Hippocampal formation (tissue), 2 donors: Measurements from ENCODE around the gene ASAP2.

Experiments used
- DNase-seq, 2 donors: peaks; one replicate each; lab custom pipeline; 2025; lab: John Stamatoyannopoulos, UW

Gene ASAP2

DNA sequence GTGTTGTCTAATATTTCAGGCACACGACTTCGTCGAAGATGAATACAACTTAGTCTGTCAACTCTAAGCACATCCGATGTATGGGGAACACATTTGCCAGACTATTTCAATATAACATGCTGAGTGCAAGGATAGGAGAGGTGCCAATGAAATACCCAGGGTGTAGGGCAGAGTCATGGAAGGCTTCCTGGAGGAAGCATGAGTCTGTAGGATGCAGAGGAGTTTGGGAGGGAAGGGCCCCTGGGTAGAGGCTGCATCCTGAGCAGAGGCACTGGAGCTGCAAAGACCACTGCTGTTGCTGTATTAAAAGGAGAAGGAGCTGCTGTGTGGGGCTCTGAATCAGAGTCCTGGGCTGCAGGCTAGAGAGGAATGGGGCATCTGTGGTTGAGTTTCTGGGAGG, 89.9 kb downstream of the ASAP2 start:
- DNase-seq = no peak

DNA sequence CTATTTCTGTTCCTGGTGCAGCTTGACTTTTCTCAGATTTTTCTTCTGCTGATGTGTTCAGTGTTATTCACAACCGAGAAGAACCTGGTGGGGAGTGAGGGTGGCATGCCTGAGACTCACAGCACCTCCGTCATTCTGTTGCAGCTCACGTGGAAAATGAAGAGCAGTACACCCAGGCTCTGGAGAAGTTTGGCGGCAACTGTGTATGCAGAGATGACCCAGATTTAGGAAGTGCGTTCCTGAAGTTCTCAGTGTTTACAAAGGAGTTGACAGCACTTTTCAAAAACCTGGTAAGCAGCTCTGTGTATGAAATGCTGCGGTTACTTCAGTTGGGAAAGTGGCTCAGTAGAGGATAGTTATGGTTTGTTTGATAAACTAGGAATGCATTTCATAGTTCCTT, 90.5 kb downstream of the ASAP2 start:
- DNase-seq = peak in 1 of 2 donors; percentile 10

DNA sequence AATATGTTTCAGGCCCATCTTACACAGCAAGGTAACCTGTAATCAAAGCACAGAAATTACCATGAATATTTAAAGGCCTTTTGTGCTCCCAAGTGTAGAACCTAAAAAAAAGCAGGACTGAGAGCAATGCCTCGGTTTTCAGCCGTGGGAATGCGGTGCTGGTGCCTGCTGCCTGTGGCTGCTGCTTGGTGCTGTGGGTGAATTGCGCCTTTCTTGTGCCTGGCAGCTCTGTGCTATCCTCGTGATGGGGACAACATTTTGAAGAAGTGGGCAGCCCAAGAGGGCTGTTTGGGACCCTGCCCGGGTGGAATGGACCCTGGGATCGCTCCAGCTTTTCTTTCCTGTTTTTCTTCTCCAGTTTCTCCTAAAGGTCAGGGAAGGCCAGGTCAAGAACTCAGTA, 91.2 kb downstream of the ASAP2 start:
- peak in 1 of 2 donors; percentile 10 for DNase-seq

DNA sequence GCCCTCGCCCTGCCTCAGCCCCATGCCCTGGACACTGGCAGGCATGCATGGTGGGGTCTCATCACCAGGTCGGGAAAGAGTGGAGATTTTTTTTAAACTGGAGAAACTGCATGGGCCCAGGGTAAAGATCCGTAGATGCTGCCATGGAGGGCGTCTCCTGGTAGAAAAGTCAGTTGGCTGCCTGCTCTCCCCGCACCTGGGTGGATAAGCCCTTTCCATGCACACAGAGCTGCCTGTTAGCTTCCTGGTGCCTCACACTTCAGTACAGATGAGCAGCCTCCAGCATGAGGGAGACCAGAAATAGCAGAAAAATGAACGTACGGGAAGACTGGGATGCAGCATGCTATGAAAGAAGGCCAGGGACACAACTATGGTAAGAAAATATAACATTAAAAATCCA, 92.0 kb downstream of the ASAP2 start:
- DNase-seq = no peak

DNA sequence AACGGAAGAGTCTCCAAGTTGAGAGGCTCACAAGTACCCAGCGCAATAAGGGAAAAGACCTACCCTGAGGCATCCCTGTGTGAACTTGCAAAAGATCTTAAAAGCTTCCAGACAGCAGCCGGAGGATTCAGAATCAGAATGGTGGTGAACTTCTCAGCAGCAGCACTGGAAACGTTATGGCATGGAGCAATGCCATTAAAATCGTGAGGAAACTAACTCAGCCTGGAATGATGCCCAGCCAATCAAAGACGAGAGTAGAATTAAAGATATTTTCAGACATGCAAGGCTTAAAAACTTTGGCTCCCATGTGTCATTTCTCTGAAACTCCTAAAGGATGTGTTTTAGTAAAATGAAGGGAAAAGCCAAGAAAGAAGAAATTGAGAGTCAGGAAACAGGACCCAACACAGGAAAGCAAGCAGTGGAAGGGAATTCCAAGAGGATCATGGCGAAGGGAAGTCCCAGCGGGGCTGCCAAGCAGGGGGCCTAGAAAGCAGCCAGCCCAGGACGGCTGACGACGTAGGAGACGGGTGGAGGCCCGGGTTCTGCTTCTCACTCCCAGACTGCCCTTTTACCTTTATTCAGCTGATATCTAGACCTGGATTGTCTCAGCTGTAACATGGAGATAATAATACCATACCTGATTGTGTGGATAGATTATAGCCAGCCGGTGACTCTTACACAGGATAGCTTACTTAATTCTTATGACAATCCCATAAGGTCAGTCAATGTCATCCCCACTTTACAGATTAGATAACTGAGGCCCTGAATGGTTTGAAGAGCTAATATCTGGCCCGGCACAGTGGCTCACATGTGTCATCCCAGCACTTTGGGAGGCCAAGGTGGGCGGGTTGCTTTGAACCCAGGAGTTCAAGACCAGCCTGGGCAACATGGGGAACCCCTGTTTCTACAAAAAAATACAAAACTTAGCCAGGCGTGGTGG, 92.8 kb downstream of the ASAP2 start:
- DNase-seq = no peak

DNA sequence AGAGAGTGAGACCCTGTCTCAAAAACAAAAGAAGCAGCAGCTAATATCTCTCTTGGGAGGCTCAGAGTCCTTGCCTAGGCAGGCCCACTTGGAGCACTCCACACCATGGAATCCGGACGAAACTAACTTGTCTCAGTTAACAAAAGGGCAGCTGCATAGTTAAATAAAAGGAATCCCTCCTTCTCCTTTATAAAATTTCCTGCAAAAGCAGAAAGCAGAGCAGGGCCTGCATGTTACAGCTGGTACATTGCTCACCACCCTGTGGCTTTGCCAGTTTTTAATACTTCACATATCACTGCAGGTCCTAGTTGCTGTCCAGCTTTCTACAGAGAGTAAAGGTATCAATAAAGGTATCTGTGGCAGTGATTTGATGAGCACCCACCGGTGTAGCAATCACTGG, 93.6 kb downstream of the ASAP2 start:
- no peak for DNase-seq

DNA sequence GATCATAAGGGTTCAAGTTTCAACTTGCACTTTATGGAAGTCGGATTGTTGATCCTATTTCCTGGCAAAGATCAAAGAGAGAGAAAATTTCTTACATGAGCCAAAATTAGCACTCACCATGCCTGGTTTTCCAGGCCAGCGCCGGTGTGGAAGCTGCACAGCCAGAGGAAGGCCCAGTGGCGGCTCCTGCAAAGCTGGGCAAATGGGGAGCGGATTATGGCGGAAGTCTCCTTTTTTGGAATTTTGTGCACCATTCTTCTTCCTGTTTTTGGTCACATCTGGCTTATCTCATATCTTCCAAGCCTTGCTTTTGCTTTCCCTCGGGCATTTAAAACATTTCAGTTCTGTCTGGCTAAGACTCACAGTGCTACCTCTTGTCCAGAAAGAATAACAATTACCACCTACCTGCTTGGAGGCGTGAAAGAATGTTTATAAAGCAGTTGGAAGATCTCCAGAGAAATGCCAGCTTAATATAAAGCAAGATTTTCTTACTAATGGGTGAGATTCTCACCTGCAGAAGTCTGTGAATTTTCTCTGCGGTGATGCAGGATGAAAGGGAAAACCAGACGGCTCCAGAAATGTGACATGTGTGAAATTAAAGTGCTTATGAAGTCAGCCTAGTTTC, 94.3 kb downstream of the ASAP2 start:
- DNase-seq = no peak

DNA sequence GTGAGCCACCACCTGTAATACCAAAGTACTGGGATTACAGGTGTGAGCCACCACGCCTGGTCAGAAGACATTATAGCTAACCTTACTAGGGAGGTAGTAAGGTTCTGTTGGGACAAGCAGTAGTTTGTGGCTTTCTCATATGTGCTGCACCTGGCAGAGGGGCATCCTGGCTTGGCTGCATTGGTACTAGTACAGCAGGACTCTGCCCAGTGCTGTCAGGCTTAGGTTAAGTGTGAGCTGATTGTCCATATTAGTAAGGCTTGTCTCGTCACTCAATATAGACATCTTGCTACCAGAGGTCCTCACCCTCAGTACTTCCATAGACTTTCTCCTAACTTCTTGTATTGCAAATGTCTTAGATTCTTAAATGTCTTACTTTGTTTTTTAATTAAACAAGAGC, 96.1 kb downstream of the ASAP2 start:
- no peak for DNase-seq

DNA sequence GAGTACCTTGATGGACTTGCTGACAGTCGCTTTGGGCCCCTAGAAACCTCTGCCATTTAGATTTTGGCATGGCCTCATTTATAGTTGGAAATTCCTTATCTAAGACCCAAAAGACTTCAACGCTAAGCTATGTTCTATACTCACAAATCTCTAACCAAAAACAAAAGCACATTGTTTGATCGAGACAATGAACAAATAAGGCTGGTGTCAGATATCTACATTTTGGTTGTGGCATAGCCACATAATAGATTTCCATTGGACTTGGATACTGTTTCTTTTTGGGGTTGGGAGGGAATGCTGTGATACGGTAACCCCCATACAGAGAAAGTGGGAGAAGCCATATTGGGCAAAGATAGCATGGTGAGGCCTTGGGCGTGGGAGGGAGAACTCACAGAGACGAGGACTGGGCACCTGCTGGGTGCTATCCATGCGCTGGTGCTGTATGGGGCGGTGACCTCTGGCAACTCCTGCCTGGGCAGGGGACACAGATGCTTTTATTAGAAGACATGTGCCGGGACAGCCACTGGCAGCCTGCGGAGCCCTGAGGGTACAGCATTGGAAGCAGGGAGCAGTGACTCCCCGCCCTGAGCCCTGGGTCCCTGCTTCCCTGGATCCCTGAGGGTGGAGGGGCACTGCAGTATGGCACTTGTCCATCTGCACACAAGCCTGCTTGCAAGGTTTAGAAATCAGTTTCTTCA, 97.1 kb downstream of the ASAP2 start:
- DNase-seq = no peak

DNA sequence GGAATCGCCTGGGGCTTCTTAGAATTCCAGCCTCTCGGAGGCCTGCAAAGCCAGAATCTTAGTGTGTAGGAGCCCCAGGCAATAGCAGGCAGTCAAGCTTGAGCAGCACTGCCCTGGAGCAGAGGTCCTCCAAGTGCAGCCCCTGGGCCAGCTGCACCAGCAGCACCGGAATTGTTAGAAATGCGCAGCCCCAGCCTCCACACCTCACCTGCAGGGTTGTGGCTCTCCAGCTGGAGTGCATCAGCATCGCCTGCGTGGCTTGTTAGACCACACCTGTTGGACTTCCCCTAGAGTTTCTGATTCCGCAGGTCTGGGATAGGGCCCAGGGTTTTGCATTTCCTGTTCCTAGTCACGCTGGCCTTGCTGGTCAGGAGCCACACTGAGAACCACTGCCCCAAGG, 100.3 kb downstream of the ASAP2 start:
- DNase-seq = no peak

DNA sequence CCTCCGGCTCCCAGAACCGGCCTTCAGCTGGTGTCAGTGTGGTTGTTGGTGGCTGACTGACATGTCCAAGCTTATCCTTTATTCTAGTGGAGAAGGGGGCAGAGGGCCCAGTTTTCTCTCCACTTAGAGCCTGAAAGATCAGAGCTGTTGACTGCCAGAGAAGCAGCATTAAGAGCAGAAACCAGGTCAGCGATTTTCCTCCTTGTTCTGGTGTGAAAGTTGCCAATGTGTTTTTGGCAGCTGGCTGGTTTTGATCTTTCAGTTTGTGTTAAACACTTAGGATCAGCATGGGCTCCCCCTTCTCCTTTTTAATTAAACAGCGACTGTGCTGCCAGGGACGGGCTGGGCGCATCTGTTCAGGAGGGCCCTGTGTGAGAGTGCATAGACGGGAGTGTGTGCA, 100.9 kb downstream of the ASAP2 start:
- peak in 1 of 2 donors; percentile 33 for DNase-seq

DNA sequence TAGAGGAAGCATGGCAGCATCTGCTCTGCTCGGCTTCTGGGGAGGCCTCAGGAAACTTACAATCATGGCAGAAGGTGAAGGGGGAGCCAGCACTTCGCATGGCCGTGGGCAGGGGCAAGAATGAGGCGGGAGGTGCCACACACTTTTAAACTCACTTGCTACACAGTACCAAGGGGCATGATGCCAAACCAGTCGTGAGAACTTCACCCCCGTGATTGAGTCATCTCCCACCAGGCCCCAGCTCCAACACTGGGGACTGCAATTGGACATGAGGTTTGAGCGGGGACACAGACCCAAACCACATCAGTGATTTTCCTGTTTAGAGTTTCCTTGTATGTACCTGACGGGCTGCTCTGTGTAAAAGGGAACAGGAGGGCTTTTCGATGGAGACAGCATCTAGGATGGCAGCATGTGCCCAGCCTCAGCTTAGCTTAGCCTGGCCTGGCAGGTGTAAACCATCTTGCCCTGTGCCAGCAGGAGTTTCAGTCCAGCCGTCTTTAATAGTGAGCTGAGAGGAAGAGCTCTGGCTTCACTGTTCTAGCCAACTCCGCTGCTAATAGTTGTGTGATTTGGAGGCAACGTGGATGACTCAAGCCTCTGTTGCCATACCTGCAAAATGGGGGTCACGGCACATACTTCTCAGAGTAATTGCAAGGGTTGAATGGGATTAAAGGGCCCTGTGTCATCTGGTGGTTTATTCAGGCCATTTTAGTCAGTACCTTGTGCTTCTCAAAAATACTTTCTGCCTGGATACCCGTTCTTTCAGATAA, 101.8 kb downstream of the ASAP2 start:
- DNase-seq = no peak

DNA sequence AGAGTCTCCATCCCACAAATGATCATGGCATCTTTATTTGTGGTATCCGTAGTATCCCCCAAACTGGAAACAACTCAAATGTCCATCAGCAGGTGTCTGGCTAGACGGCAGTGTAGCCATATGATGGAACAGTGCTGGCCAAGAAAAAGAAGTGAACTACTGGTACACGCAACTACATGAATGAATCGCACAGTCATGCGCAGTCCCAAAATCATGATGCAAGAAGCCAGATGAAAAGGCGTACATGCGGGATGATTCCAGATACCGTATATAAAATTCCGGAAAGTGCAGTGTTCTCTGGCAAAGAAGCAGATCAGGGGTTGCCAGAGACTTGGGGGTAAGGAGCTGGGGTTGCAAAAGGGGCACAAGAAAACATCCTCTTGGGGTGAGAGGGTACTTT, 102.5 kb downstream of the ASAP2 start:
- DNase-seq = no peak

DNA sequence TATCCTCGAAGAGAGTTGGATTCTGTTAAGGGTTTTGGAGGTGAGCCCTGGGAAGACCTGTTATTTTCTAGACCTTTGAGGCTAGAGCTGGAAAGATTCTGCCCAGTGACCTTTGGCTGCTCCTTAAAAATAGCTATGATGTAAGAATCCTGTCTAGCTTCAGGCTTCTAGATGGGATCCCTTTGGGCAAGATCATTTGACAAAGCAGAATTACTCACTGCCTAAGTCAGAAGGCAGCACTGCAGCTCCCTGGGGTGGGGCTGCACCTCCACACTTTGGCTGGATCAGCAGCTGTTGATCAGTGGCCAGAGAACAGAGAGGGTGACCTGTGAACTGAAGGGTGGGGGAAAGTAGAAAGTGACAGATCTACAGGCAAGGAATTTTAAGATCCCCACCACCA, 103.8 kb downstream of the ASAP2 start:
- DNase-seq = no peak

DNA sequence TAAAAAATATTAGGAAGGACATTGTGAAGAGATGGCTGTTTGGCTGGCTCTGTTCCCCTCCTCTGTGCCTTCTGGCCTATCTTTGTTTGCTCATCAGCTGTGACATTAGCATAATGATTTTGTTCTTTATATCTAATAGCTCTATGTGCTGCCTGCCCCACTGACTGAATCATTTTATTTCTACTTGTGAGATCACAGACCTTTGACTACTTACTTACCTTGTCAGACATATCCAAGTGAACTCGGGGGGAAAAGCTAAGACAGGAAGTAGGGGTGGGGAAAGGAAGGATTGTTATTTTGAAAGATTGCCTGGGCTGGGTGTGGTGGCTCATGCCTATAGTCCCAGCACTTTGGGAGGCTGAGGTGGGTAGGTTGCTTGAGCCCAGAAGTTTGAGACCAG, 104.2 kb downstream of the ASAP2 start:
- no peak for DNase-seq

DNA sequence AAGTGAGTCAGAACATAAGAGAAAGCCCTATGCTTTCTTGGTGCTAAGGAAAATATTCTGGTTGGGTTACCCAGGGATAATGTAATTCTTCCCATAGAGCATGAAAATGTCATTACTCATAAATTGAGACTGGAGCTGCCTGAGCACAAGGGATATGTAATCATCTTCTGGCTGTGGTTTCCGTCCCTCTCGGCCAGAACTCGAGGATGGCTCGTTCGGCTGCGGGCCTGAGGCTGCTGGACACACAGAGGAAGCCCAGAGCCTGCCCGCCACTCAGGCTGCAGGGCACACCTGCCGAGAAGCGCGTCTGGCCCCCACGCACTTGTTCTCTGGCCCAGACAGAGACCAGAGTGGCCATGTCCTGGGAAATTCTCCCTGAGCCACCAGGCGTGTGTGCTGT, 104.9 kb downstream of the ASAP2 start:
- DNase-seq = no peak

DNA sequence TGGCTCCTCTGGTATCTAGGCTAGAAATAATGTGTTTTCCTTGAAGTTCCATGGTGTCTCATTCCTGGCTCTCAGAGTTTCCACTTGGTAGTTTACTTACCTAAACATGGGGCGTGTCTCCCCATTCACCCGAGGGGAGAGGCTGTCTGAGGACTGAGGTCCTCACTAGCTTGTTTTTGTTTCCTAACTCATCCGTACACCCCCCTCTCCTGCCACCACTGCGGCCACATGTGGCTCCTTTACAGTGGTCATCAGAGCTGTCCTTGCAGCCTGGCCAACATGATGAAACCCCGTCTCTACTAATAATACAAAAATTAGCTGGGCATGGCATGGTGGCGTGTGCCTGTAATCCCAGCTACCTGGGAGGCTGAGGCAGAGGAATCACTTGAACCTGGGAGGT, 106.0 kb downstream of the ASAP2 start:
- no peak for DNase-seq

DNA sequence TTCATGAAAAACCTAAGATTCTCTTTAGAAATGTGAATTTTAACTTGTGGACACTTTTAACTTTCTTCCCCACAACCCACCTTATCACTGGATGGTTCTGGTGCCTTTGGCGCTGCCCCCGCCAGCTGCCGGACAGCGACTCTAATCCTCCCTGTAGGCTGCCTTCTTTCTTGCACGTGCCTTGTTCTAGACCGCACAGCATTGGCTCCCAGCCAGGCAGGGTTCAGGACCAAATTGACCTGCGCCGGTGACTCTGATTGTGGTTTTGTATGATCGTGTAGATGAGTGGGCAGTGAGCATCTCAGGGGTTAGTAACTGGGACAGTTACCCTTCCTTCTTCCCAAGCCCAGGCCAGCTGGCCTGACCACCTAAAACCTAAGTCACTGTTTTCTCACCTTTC, 106.8 kb downstream of the ASAP2 start:
- DNase-seq = no peak

DNA sequence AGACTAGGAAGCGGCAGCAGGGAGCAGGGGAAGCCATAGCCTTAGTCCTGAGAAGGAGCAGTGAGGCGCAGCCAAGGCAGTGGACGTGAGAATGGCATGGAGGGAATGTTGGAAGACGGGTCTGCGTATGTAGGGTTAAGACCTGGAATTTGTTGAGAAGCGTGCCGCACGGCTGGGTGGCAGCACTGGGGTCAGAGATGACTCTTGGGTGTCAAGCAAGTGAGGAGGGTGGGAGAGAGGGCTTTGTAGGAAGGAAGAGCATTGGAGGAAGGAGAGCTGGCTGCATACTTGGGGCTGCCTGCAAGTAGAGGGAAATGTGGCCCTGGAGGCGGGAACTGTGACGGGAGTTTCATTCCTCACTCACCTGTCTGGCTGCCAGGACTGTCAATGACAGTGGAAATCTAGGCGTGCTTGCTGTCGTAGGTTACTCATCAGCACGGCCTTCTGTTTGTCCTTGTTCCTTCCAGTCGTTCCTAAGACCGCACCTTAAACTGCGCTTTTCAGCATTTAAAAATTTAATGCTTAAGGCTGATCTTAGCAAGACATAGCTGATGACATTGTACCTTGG, 108.8 kb downstream of the ASAP2 start:
- DNase-seq = no peak

DNA sequence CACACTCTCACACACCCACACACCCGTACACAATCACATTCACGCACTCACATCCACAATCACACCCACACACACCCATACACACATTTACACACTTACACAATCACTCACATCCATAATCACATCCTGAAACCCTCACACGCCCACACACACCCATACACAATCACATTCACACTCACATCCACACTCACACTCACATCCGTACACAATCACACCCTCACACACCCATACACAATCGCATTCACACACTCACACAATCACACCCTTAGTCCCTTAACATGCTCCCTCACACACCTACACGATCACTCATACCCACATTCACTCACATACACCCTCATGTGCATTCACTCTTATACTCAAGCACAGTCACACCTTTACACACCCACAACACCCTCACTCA, 110.9 kb downstream of the ASAP2 start:
- no peak for DNase-seq

DNA sequence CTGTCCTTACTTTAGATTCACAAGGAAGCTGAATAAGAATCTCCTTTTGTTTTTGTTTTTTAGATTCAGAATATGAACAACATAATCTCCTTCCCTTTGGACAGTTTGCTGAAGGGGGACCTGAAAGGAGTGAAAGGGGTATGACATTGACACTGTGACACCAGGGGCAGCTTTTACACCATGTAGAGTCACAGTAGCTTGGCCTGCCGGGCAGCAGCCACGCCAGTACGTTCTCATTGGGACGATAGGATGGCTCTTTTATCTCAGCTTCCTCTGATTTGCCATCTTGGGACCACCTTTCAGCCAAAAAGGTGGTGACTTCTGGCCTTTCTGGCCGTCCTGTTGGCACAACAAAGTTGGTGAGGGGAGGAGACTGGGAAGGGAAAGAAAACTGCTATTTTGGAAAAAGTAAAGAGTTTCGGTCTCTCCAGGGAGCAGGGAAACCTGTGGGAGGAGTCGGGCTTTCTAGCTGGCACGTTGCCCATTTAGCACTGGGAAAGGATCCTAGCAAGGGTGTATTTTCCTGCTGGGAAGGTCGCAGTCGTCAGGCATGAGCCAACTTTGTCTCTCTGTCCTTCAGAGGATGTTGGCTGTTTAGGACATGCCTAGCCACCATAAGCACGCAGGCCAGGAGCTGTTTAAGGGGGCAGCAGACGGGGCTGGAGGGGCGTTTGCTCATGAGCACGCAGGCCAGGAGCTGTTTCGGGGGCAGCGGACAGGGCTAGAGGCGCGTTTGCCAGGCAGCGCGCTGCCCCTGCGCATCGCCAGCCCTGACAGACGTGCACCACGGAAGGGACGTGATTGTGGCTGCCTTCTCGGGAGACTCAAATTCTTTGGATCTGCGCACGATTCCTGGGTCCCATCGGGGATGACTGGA, 112.1 kb downstream of the ASAP2 start:
- no peak for DNase-seq
